AG09309 (cell line): ENCODE results near the gene AKNA.
A peak's percentile ranks its signal among the peaks of the same experiment; 100 is the strongest.

Experiments
- DNase-seq: peaks from one replicate; pipeline ENCODE4 v3.0.0-alpha.2; 2010; ENCODE audit warnings: low read depth
- H3K4me3 ChIP-seq: 2 replicates; pipeline ENCODE4 v1.5.1; 2011; ENCODE audit warnings: mild to moderate bottlenecking, low read depth, low read length, moderate library complexity; ENCODE audit not compliant: control insufficient read depth
- CTCF ChIP-seq: IDR thresholded peaks from 2 replicates; pipeline ENCODE4 v1.5.1; 2011; ENCODE audit warnings: mild to moderate bottlenecking, low read depth, low read length, inconsistent platforms; ENCODE audit not compliant: insufficient read depth, control insufficient read depth; ENCODE audit errors: missing control alignments

AKNA gene

DNA sequence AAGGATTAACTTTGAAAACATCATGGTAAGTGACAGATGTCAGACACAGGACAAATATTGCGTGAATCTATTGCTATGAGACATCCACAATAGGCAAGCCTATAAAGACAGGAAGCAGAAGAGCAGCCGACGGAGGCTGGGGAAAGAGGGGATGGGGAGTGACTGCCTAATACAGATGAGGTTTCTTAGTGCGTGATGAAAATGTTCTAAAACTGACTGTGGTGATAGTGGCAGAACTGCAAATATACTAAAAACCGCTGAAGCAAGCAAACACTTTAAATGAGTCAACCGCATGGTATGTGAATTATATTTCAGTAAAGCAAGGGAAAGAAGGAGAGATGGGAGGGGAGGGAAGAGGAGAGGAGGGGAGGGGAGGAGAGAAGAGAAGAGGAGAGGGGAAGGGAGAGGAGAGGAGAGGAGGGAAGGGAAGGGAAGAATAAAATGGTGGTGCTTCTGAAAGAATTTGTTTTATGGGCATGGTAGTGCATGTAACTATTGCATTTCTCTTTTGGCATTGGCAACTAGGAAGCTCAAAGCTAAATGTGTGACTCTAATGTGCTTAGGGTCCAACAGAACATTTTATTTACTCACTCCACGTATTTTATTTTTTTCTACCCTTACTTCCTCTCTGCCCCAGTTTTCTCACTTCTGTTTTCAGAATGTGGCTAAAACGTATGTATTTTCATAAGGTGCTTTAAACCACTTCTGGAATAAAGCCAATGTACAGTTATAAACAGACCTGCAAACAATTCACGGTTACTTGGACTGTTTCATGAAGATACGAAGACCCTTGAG is 21.3 kb downstream of the AKNA start:
- no peak overlapping the region for H3K4me3 ChIP-seq
- no peak for TF ChIP-seq CTCF
- peak; percentile 79 for DNase-seq

DNA sequence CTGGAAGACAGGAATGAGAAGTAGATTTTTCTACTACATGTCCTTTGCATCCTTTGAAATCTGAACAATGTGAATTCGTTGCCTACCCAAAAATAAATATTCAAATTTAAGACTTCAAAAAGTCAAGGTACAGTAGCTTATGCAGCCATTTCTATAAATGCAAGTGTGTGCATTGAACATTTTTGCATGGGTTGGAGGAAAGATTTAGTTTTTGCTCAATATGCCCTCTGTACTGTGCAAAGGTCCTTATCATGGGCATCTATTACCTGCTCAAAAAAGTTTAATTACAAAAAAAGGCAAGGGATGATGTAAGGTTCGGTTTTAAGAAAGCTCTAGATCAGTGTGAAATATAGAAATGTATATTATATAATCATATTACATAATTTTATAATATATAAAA is 22.6 kb downstream of the AKNA start:
- H3K4me3 ChIP-seq, result no peak overlapping the region
- TF ChIP-seq CTCF, result no peak
- no peak for DNase-seq

DNA sequence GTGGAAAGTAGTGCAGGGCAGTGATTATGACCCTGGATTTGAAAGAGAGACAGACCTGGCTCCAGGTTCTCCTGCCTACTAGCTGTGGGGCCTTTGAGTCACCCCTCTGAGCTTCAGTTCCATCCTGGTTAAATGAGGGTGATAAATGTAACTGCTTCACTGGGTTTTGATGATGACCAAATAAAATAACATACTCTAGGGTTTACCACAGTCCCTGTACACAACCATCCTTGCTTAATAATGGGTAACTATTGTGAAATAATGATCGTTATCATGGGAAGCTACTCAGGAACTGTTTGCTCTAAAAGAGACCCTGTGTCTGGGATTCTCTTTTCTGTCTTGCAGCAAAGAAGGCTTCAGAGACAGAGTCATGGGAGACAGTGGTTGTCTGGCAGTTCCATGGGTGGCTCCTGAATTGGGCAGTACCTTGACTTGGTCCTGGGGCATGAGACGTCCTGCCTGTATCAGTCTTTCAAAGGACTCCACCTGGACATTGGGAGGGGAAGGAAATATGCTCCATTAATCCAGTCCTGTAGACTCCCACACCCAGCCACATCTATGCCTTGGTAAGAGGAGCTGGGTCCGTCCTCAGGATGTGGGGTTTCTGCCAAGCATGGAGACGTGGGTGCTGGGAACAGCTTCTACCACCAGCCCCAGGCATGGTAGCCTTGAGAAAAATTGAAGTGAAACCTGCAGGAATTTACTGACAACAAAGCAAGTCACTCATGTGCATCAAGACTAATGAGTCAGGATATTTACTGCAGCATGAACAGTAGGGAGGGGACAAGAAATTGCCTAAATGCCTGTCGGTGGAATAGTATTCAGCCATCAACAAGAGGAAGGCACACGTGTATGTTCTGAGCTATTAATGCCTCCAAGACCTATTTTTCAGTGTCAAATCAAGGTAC is 23.4 kb downstream of the AKNA start:
- DNase-seq, result peak; percentile 87
- H3K4me3 ChIP-seq, result no peak overlapping the region
- TF ChIP-seq CTCF, result no peak

DNA sequence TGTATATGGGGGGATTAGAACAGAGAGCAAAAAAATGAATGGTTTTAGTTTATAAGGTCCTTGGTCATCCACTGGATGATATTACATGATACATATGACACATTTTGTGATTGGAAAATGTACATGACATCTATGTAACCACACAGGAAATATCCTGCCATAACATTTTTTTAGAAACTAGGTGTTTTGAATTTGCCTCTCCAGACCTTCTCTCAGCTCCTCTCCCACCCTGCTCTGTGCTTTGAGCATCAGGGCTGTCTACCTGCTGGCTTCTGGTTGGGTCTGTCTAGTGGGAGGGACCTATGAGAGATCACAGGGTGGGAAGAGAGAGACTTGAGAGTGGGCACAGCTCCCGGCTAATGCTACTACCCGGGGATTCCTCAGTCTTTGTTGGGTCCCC is 24.4 kb downstream of the AKNA start:
- no peak overlapping the region for H3K4me3 ChIP-seq
- no peak for TF ChIP-seq CTCF
- DNase-seq, result no peak

DNA sequence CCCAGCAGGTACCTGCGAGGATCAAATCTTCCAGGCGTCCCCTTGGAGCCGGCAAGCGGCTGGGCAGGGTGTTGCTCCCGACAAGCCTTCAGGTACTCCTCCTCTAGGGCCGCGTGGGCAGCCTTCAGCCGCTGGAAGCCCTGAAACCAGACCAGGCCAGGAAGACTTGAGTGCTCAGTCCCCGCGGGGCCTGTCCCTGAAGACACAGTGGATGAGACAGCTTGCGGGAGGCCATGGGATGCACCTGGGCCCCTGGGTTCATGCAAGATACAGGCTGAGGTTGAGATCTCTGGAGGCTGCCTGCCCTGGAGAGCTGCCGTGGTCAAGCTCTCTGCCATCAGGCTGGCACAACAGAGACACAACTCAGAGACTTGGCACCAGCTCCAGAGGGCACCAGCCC is 25.4 kb downstream of the AKNA start:
- no peak for DNase-seq
- H3K4me3 ChIP-seq, result no peak overlapping the region
- TF ChIP-seq CTCF, result no peak

DNA sequence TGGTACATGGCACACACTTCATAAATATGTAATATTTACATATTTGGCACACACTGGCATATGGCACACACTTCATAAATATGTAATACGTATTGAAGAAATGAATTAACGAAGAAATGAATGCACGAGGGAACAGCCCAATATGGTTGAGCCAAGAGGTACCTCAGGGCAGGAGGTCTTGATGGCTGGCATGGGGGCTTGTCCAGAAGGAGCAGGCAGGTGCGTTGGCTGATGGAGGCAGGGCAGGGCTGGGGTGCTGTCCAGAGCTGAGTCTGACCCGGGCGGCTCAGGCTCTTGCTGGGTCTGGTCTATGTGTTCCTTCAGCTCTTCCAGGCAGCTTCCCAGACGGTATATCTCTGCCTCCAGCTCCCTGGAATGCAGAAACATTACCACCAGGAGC is 26.2 kb downstream of the AKNA start:
- no peak for TF ChIP-seq CTCF
- no peak for DNase-seq
- H3K4me3 ChIP-seq, result no peak overlapping the region
